Coronary artery (tissue), 2 donors: ENCODE measurements around the gene NRROS.

Experiments used
- DNase-seq: peaks from one replicate; pipeline ENCODE4 v3.0.0-alpha.2; 2017; ENCODE audit warnings: low spot score
- H3K27ac ChIP-seq, 2 donors: fragments of 200-600 bp; sonication (generic); one replicate each; pipeline ENCODE4 v1.5.1; 2016 to 2019
- H3K4me3 ChIP-seq: fragments of 200-600 bp; sonication (generic); 2 replicates; pipeline ENCODE4 v1.5.1; 2016; ENCODE audit warnings: mild to moderate bottlenecking, moderate library complexity
- TF ChIP-seq, protein P1 (sequence below): fragments of 200-600 bp; sonication (generic); IDR thresholded peaks from one replicate; pipeline ENCODE4 v1.5.1; 2019; ENCODE audit warnings: antibody characterized with exemption

Gene NRROS

DNA sequence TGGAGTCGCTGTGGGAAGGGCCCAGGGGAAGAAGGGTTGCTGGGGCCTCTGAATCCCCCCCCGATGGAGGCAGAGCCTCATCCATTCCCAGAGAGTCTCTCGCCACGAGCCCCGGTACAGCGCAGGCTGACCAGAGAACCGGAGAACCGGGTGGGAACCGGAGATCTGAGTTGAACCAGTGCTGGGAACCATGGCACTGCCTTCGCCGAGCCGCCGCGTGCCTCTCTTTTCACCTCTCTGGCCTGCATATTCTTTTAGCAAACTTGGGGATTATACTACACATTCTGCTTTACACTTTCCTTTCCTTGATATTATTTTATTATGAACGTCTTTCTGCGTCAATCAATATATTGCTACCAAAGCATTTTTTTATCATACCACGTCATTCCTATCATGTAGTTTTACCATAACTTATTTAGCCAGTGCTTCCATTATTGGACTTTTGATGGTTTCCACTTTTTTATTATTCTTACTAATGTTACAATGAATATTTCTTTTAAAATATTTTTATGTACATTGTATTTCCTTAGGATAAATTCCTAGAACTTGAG is 7.2 kb downstream of the NRROS start:
- H3K4me3 ChIP-seq, result no peak overlapping the region
- TF ChIP-seq, protein P1, sequence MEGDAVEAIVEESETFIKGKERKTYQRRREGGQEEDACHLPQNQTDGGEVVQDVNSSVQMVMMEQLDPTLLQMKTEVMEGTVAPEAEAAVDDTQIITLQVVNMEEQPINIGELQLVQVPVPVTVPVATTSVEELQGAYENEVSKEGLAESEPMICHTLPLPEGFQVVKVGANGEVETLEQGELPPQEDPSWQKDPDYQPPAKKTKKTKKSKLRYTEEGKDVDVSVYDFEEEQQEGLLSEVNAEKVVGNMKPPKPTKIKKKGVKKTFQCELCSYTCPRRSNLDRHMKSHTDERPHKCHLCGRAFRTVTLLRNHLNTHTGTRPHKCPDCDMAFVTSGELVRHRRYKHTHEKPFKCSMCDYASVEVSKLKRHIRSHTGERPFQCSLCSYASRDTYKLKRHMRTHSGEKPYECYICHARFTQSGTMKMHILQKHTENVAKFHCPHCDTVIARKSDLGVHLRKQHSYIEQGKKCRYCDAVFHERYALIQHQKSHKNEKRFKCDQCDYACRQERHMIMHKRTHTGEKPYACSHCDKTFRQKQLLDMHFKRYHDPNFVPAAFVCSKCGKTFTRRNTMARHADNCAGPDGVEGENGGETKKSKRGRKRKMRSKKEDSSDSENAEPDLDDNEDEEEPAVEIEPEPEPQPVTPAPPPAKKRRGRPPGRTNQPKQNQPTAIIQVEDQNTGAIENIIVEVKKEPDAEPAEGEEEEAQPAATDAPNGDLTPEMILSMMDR, result no peak
- H3K27ac ChIP-seq, result no peak overlapping the region
- no peak for DNase-seq

DNA sequence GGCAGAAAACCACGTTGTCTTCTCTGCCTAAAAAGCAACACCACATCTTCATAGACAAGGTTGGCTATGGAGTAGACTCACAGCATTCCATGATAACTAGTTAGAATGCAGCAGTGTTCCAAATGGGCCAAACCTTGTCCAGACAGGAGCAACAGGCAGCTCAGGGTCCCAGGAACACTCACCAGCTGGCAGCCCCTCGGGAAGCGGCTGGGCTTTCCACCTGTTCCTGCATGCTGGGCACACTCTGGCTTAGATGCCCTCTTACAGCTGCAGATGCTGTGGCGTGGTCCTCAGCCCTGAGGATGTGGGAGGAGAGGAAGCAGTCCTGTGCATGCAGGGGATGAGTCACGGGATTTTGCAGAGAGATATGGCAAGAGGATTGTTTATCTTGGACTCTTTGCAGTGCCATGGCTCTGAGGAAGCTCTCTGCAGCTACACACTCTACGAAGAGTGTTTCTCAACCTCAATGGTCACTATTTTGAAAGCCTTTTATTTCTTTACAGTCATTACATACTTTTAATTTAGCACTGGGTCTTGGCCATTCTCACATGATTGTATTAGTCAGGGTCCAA is 11.3 kb downstream of the NRROS start:
- no peak for DNase-seq
- TF ChIP-seq, protein P1, result no peak
- H3K4me3 ChIP-seq, result no peak overlapping the region
- peak overlapping the region in 1 of 2 donors; percentile 70 for H3K27ac ChIP-seq

DNA sequence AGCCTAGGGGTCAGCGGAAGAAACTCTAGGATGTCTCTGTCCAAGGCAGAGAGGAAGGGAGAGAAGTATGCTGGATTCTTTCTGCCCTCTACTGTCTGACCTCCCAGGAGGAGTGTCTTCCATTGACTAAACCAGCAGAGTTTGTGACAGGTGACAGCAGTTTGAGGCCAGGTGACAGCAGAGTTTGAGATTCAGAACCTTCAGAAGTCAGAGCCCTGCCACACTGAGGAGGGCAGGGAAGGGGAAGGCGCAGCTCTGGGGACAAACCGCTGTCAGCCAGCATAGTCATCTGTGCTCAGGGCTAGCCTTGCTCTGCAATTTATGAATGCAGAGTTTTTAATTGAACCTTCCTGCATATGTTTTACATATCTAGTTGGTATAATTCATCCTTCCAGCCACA is 12.3 kb downstream of the NRROS start:
- no peak overlapping the region for H3K4me3 ChIP-seq
- DNase-seq, result no peak
- peak overlapping the region in 1 of 2 donors; percentile 70 for H3K27ac ChIP-seq
- TF ChIP-seq, protein P1, result no peak

DNA sequence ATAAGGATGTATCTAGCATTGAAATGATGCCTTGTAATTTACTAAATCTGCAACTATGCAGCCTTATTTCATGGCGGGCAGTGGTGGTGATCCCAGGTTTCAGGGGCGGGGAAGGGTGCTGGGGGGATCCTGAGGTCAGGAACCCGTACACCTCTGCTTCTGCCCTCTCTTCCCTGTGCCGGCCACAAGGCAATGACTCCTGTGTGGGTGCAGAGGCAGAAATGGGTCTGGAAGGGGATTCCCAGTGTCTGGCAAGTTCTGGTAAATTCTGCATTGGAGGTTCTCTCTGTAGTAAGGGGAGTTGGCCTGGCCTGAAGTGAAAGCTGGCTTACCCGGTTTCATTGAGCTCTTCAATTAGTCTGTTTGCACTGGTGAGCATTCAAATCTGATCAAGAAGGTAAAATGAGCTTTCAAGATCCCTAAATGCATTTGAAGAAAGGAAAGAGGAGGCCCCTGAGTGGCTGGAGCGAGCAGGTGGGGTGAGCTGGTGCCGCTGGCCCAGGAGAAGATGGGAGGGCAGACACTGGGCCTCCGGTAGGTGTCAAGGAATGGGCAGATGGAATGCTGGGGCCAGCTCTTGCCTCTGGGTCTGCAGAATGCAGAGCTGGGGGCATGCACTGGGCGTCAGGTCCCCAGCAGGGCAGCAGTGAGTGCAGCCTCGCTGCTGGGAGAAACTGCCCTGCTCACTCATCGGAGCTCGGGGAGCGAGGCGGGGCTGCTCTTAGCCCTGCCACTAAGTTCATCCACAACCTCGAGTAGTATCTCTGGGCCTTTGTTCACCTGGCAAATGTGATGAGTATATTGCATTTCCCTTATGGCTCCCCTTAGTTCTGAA is 13.7 kb downstream of the NRROS start:
- no peak for DNase-seq
- TF ChIP-seq, protein P1, result no peak

DNA sequence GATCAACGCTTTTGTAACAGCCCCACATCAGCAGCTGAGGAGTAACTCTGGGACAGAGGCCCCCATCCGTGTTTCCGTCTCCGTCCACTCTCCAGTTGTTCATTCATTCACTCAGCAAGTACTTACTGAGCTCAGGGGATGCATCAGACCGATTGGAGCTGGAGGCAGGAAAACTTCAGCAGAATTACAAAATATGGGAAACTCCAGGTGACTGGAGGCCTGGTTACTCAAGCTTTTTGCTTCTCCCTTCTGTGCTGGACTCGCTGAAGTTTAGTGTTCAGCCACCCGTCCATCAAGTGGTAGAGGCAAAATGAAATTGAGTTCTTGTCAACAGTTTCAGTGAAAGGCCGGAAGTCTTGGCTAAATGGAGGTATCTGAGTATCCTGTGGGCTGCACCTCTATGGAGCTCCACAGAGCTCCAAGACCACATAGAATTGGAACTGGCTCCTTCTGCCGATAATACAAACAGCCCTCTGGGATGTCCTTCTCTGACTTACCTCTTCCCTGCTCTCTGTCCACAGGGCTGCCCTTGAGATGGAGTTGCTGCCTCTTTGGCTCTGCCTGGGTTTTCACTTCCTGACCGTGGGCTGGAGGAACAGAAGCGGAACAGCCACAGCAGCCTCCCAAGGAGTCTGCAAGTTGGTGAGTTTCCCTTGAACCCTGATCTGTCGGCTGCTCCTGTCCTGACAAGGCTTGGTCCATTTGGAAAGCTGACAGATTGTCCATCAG is 14.7 kb downstream of the NRROS start:
- no peak for DNase-seq
- TF ChIP-seq, protein P1, result no peak
- H3K4me3 ChIP-seq, result no peak overlapping the region
- H3K27ac ChIP-seq, result no peak overlapping the region

More for the DNA sequence above, 13.7 kb downstream of the NRROS start:
- Histone ChIP-seq H3K4me3 (no peak overlapping the region), H3K27ac (no peak overlapping the region)

DNA sequence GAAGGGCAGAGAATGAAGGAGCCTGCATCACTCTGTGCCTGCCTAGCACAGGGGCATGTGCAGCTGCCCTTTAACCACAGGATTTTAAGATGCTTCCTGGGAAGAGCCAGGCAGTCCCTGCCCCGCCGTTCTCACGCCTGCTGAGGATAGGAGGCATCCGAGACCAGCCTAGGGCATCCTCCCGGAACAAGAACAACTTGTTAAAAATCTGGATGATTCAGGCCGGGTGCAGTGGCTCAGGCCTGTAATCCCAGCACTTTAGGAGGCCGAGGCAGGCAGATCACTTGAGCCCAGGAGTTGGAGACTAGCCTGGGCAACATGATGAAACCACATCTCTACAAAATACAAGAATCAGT is 15.2 kb downstream of the NRROS start:
- DNase-seq, result no peak
- Histone ChIP-seq H3K4me3 (no peak overlapping the region), H3K27ac (no peak overlapping the region)
- TF ChIP-seq, protein P1, result no peak
